Vagina (tissue), 2 donors: ENCODE data around the gene SLC28A3. TPM values are rescaled to one million over a fixed set of nuclear protein-coding genes. Genes with fewer than 3 reads are reported as not detected.

Experiments
- DNase-seq, 2 donors: peaks; one replicate each; pipeline ENCODE4 v3.0.0-alpha.2; 2017; ENCODE audit errors: extremely low spot score in 2 of 2
- H3K27ac ChIP-seq: fragments of 200-600 bp; sonication (generic); one replicate; pipeline ENCODE4 v1.5.1; 2019
- H3K27me3 ChIP-seq: fragments of 200-600 bp; sonication (generic); one replicate; pipeline ENCODE4 v1.5.1; 2019
- H3K36me3 ChIP-seq, 2 donors: fragments of 200-600 bp; sonication (generic); one replicate each; pipeline ENCODE4 v1.5.1; 2017 to 2019
- H3K4me1 ChIP-seq: fragments of 200-600 bp; sonication (generic); one replicate; pipeline ENCODE4 v1.5.1; 2019
- H3K4me3 ChIP-seq, 2 donors: fragments of 200-600 bp; sonication (generic); 1 replicate in 1 of 2; 2 replicates in 1 of 2; pipeline ENCODE4 v1.5.1; 2016 to 2019
- H3K9me3 ChIP-seq: fragments of 200-600 bp; sonication (generic); one replicate; pipeline ENCODE4 v1.5.1; 2019
- CTCF ChIP-seq, 3 experiments: fragments of 450-650 bp in 2 of 3; fragments of 200-600 bp in 1 of 3; sonication (generic) in 1 of 3; IDR thresholded peaks; one replicate each; pipeline ENCODE4 v1.5.1; 2017 to 2019; ENCODE audit warnings: antibody characterized with exemption in 3 of 3, mild to moderate bottlenecking in 2 of 3, moderate library complexity in 2 of 3
- POLR2A ChIP-seq, 2 donors: fragments of 450-650 bp; IDR thresholded peaks; one replicate each; pipeline ENCODE4 v1.6.1; 2017; ENCODE audit warnings: antibody characterized with exemption in 2 of 2, mild to moderate bottlenecking in 2 of 2, moderate library complexity in 2 of 2
- POLR2AphosphoS5 ChIP-seq, 2 donors: sonication (generic); formaldehyde crosslinking; IDR thresholded peaks; one replicate each; pipeline ENCODE4 v1.9.0; 2017; ENCODE audit warnings: antibody characterized with exemption in 2 of 2, mild to moderate bottlenecking in 2 of 2, low read depth in 1 of 2; ENCODE audit not compliant: insufficient read depth in 1 of 2
- intact Hi-C: fragments of 100-400 bp; cut with DNase I; formaldehyde crosslinking; loops from one replicate; pipeline ENCODE4 v1.15.1; 2023
- total RNA-seq: library from RNA; depleted of rRNA; stranded (reverse); fragments of >200 nt; gene quantifications from one replicate; pipeline ENCODE4 v1.2.3, GENCODE V29; 2016

The SLC28A3 gene
- total RNA-seq, 1 donor from 2014 or later: 10.3 TPM

DNA sequence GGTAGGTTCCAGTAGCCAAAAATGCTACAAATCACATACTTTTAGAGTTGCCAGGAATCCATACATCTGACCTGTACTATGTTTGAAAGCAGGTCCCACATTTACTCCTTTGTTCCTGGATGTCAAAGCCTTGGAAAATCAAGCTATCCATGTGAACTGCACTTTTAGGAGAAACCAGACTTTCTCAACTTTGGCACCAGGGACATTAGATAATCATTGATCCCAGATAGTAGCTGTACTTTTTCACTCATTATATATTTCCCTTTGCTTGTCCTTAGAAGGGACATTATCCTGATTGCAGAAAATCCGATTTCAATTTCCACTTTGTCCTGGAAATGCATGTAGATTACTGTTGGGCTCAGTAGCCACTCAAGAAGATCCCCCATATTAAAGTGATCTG, 44.1 kb upstream of the SLC28A3 start:
- DNase-seq: no peak
- TF ChIP-seq CTCF (IDR thresholded peaks at IDR 0.05) (no peak), POLR2AphosphoS5 (IDR thresholded peaks at IDR 0.05; ENCODE audit: insufficient read depth in 1 of 2, low read depth in 1 of 2) (no peak), POLR2A (IDR thresholded peaks at IDR 0.05) (no peak)
- intact Hi-C loops: no loop called here
- no peaks in the 10 kb centered on the region for H3K36me3 ChIP-seq
- H3K27ac ChIP-seq: no peak overlapping the region
- no peaks in the 10 kb centered on the region for H3K9me3 ChIP-seq
- H3K27me3 ChIP-seq: no peaks in the 10 kb centered on the region
- no peak overlapping the region for H3K4me3 ChIP-seq
- no peaks in the 10 kb centered on the region for H3K4me1 ChIP-seq

GRCh38 chr9:84383178-84383577, 42.6 kb upstream of the SLC28A3 start:
- Histone ChIP-seq H3K36me3 (no peaks in the 10 kb centered on the region), H3K4me3 (no peak overlapping the region), H3K27ac (no peak overlapping the region), H3K9me3 (no peaks in the 10 kb centered on the region), H3K4me1 (no peaks in the 10 kb centered on the region), H3K27me3 (no peaks in the 10 kb centered on the region)
- intact Hi-C loops: no loop called here
- TF ChIP-seq POLR2AphosphoS5 (IDR thresholded peaks at IDR 0.05; ENCODE audit: insufficient read depth in 1 of 2, low read depth in 1 of 2) (no peak), POLR2A (IDR thresholded peaks at IDR 0.05) (no peak), CTCF (IDR thresholded peaks at IDR 0.05) (no peak)
- DNase-seq: no peak

DNA sequence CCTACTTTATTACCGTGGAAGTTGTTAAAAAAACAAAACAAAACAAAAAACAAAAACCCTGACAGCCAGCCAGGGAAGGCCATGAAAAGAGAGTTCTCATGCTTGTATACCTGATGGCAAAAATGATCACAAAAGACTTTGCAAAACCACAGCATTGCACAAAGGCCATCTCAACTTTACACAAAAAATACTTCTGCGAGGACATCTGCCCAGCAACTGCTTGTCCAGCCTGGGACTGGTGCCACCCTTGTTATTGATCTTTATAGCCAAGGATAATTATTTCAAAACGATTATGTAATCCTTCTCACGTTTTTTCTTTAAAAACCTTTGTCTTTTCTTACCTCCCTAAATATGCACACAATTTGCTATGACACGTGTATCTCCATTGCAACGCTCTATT, 42.2 kb upstream of the SLC28A3 start:
- no peaks in the 10 kb centered on the region for H3K9me3 ChIP-seq
- H3K4me3 ChIP-seq: no peak overlapping the region
- no peaks in the 10 kb centered on the region for H3K4me1 ChIP-seq
- no peak overlapping the region for H3K27ac ChIP-seq
- DNase-seq: no peak
- intact Hi-C loops: no loop called here
- H3K27me3 ChIP-seq: no peaks in the 10 kb centered on the region
- TF ChIP-seq CTCF (IDR thresholded peaks at IDR 0.05) (no peak), POLR2AphosphoS5 (IDR thresholded peaks at IDR 0.05; ENCODE audit: insufficient read depth in 1 of 2, low read depth in 1 of 2) (no peak), POLR2A (IDR thresholded peaks at IDR 0.05) (no peak)
- H3K36me3 ChIP-seq: no peaks in the 10 kb centered on the region

GRCh38 chr9:84381508-84381907, 41.0 kb upstream of the SLC28A3 start:
- Histone ChIP-seq H3K27me3 (no peaks in the 10 kb centered on the region), H3K27ac (no peak overlapping the region), H3K4me3 (no peak overlapping the region), H3K9me3 (no peaks in the 10 kb centered on the region), H3K36me3 (no peaks in the 10 kb centered on the region), H3K4me1 (no peaks in the 10 kb centered on the region)
- DNase-seq: no peak
- TF ChIP-seq CTCF (IDR thresholded peaks at IDR 0.05) (no peak), POLR2A (IDR thresholded peaks at IDR 0.05) (no peak), POLR2AphosphoS5 (IDR thresholded peaks at IDR 0.05; ENCODE audit: insufficient read depth in 1 of 2, low read depth in 1 of 2) (no peak)
- intact Hi-C loops: no loop called here

GRCh38 chr9:84379740-84380139, 39.2 kb upstream of the SLC28A3 start:
- intact Hi-C loops: no loop called here
- no peak for DNase-seq
- no peak overlapping the region for H3K4me3 ChIP-seq
- H3K36me3 ChIP-seq: no peaks in the 10 kb centered on the region
- H3K27me3 ChIP-seq: no peaks in the 10 kb centered on the region
- H3K4me1 ChIP-seq: no peaks in the 10 kb centered on the region
- no peak overlapping the region for H3K27ac ChIP-seq
- no peaks in the 10 kb centered on the region for H3K9me3 ChIP-seq
- TF ChIP-seq POLR2A (IDR thresholded peaks at IDR 0.05): no peak
- no peak for TF ChIP-seq POLR2AphosphoS5 (IDR thresholded peaks at IDR 0.05; ENCODE audit: insufficient read depth in 1 of 2, low read depth in 1 of 2)
- no peak for TF ChIP-seq CTCF (IDR thresholded peaks at IDR 0.05)
